GM12878 (cell line): ENCODE measurements around the gene IFIT1. TPM values are rescaled to one million over a fixed set of nuclear protein-coding genes. Genes with fewer than 3 reads are reported as not detected.
"Not testable (repeated sequence)": the region's sequence is repeated elsewhere in the genome, so short reads cannot be mapped to it uniquely, and the experiment has no call there.

Source experiments
- ATAC-seq: fragments of 200-7000 bp; cut with Tn5 transposase; 3 replicates; pipeline ENCODE4 v1.9.1; 2020; ENCODE audit warnings: mild to moderate bottlenecking, moderate library complexity
- BruUV-seq: library from RNA; stranded (reverse); fragments of 400-500 nt; replicated peaks from 2 replicates; lab custom pipeline; 2021; lab: Mats Ljungman, UMichigan
- CTCF ChIA-PET: fragments of 300-600 bp; sonication (Branson Sonifier 250); formaldehyde crosslinking; extraction: SDS; loops from one replicate; lab custom pipeline; 2021; ENCODE audit warnings: inconsistent platforms; lab: Yijun Ruan, JAX
- POLR2A ChIA-PET: fragments of 350-600 bp; formaldehyde crosslinking; extraction: SDS; loops from one replicate; lab custom pipeline; 2021; ENCODE audit warnings: inconsistent platforms; lab: Charles Lee
- RAD21 ChIA-PET: fragments of 300-600 bp; sonication (Branson Sonifier 250); formaldehyde crosslinking; loops from one replicate; lab custom pipeline; 2023; ENCODE audit warnings: antibody characterized with exemption; ENCODE audit not compliant: unreplicated experiment; lab: Charles Lee
- SMC1A ChIA-PET: fragments of 300-600 bp; sonication (Branson Sonifier 250); formaldehyde crosslinking; loops from one replicate; lab custom pipeline; 2023; ENCODE audit not compliant: unreplicated experiment, uncharacterized antibody; lab: Charles Lee
- DNase-seq: peaks from one replicate; pipeline ENCODE4 v3.0.0-alpha.2; 2011; ENCODE audit warnings: low read depth, low spot score
- FAIRE-seq: peaks from 3 replicates; lab custom pipeline; 2011; peaks lifted over from hg19 to GRCh38; lab: Jason Lieb, UNC
- H2AFZ ChIP-seq: 2 replicates; pipeline ENCODE4 v1.6.0; 2011; ENCODE audit warnings: low read depth, low read length, control low read depth; ENCODE audit not compliant: control insufficient read depth
- H3K27ac ChIP-seq: 2 replicates; pipeline ENCODE4 v1.5.1; 2011; ENCODE audit warnings: control low read depth; ENCODE audit not compliant: control insufficient read depth, insufficient read depth
- H3K27me3 ChIP-seq, 2 experiments: replicated peaks in 1 of 2; 2 replicates each; pipeline versions ENCODE4 v1.6.0 to v1.6.1; 2011; ENCODE audit warnings: low read length in 1 of 2; ENCODE audit not compliant: control insufficient read depth in 2 of 2, insufficient read depth in 2 of 2
- H3K36me3 ChIP-seq, 2 experiments: 2 replicates each; pipeline ENCODE4 v1.5.1; 2011; ENCODE audit warnings: low read length in 1 of 2; ENCODE audit not compliant: control insufficient read depth in 2 of 2, insufficient read depth in 2 of 2
- H3K4me1 ChIP-seq: 2 replicates; pipeline ENCODE4 v1.6.1; 2011; ENCODE audit warnings: mild to moderate bottlenecking, low read length, moderate library complexity, mixed read lengths; ENCODE audit not compliant: control insufficient read depth, insufficient read depth
- H3K4me2 ChIP-seq: 2 replicates; pipeline ENCODE4 v1.6.0; 2011; ENCODE audit warnings: control low read depth; ENCODE audit not compliant: control insufficient read depth, insufficient read depth
- H3K4me3 ChIP-seq: fragments of 200-600 bp; sonication (generic); 2 replicates; pipeline ENCODE4 v1.5.1; 2016
- H3K79me2 ChIP-seq: 2 replicates; pipeline ENCODE4 v1.6.0; 2011; ENCODE audit warnings: low read length; ENCODE audit not compliant: control insufficient read depth, insufficient read depth
- H3K9ac ChIP-seq: 2 replicates; pipeline ENCODE4 v1.8.0; 2011; ENCODE audit warnings: low read length, control low read depth, mixed read lengths; ENCODE audit not compliant: control insufficient read depth, insufficient read depth
- H3K9me3 ChIP-seq: replicated peaks from 3 replicates; pipeline ENCODE4 v1.5.1; 2011; ENCODE audit warnings: mild to moderate bottlenecking, low read length; ENCODE audit not compliant: control insufficient read depth, insufficient read depth
- H4K20me1 ChIP-seq: 2 replicates; pipeline ENCODE4 v1.6.0; 2011; ENCODE audit not compliant: control insufficient read depth, insufficient read depth
- MTA3 ChIP-seq: IDR thresholded peaks from 2 replicates; pipeline ENCODE4 v1.6.1; 2012; ENCODE audit warnings: low read length, inconsistent platforms, borderline replicate concordance
- RAD51 ChIP-seq: fragments of 450-650 bp; IDR thresholded peaks from 2 replicates; pipeline ENCODE4 v1.6.1; 2016; ENCODE audit warnings: moderate library complexity, mild to moderate bottlenecking, inconsistent platforms
- TARDBP ChIP-seq: IDR thresholded peaks from 2 replicates; pipeline ENCODE4 v1.6.1; 2016; ENCODE audit warnings: borderline replicate concordance
- YY1 ChIP-seq: IDR thresholded peaks from 2 replicates; pipeline ENCODE4 v1.6.1; 2011; ENCODE audit warnings: low read depth, mild to moderate bottlenecking, low read length
- WGBS: methylation state at CpG from one replicate; pipeline ENCODE4 v1.1.6; 2016; ENCODE audit warnings: low lambda C conversion rate; ENCODE audit not compliant: insufficient replicate concordance, insufficient coverage; ENCODE audit errors: missing lambda C conversion rate; 5-methylcytosine and 5-hydroxymethylcytosine counted together
- in situ Hi-C: fragments of 300-500 bp; cut with MboI; formaldehyde crosslinking; loops from 9 replicates; pipeline ENCODE4 v1.14.3; 2018; ENCODE audit warnings: mixed read lengths
- intact Hi-C: fragments of 100-400 bp; cut with micrococcal nuclease; formaldehyde crosslinking; loops from one replicate; pipeline ENCODE4 v1.14.2; 2022; ENCODE audit not compliant: unreplicated experiment
- polyA plus RNA-seq, 11 experiments: library from polyadenylated mRNA; depleted of rRNA in 4 of 11; unstranded in 6 of 11; stranded (reverse) in 5 of 11; fragments of >200 nt; fragmentation: Nextera tagmentation in 4 of 11; fragmentation: Illumina TruSeq in 1 of 11; extraction: Ambion mirVana in 4 of 11; extraction: Trizol in 1 of 11; gene quantifications; 1 replicate in 1 of 11; 2 replicates in 10 of 11; pipeline versions ENCODE4 v1.2.1 to v1.2.3, GENCODE V29; 2011 to 2016; ENCODE audit warnings: inconsistent platforms in 2 of 11, missing spikeins in 2 of 11, low read depth in 1 of 11
- total RNA-seq, 4 experiments: library from RNA; depleted of rRNA in 3 of 4; stranded (reverse); fragments of >200 nt in 3 of 4; fragmentation: Illumina TruSeq in 1 of 4; extraction: Trizol in 1 of 4; gene quantifications; 2 replicates each; pipeline versions ENCODE4 v1.2.1 to v1.2.3, GENCODE V29; 2013 to 2021

IFIT1 gene
- total and polyA plus RNA-seq, 10 of the 15 experiments (the other 5 are each of a cell fraction or from before 2014, with no cell fraction given) = 13.9 to 37.2 (median 22.3) TPM

DNA sequence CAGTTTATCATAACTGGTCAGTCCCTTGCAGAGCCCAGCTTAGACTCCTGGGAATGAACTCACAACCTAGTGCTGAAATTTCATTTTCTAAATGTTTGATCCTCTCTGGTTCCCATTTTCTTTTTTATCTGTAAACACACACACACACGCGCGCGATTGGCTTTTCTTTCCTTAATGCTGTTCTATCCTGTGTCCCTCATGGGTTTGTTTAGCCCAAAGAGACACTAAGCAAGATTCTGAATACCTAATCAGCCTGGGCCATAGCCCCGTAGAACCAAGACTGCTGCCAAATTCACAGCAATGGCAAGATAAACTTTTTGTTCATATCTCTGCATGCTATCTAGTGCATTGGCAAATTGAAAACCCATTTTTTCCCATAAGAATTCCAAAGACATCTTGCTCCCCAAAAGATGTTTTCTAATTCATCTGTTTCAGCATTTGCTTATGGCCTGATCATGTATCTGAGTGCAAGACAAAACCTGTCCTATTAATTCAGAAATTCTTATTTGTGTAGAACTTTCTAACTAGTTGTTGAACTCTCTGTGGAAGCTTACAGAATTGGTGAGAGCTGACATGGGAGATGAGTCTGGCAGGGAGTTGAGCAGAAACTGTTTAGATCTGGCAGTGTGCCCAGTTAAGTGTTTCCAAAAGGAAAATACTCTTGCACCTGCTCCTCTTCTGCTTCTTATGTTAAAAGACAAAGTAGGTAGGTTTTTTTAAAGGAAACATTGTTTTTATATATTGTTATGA is 1.8 kb upstream of the IFIT1 start:
- Histone ChIP-seq H3K79me2 (peaks cover 21% of the 10 kb centered on the region), H3K4me3 (no peak overlapping the region), H2AFZ (no peak overlapping the region), H3K9ac (no peak overlapping the region), H3K27me3 (no peaks in the 10 kb centered on the region), H4K20me1 (no peaks in the 10 kb centered on the region), H3K4me2 (no peak overlapping the region), H3K4me1 (no peaks in the 10 kb centered on the region; the same call in 1 of the 2 replicates), H3K36me3 (no peaks in the 10 kb centered on the region), H3K9me3 (no peaks in the 10 kb centered on the region; the same call in 2 of the 3 replicates), H3K27ac (no peak overlapping the region)
- SMC1A ChIA-PET = interaction anchor here (4.1 kb wide), 1 partner anchor 28 kb away, joined by 21 read pairs; no protein-coding TSS in a partner anchor
- FAIRE-seq (no peak), DNase-seq (no peak), ATAC-seq (no peak)
- RAD21 ChIA-PET = interaction anchor here (1.5 to 2.3 kb wide), 2 partner anchors 21 to 140 kb away, joined by 4 to 13 read pairs; no protein-coding TSS in a partner anchor
- in situ Hi-C loops (no loop called here), intact Hi-C loops (loop anchor here (10.0 kb wide), 1 partner anchor 396 kb away; the partner anchor contains the start of gene FAS)
- CTCF ChIA-PET = interaction anchor here (0.5 to 8.5 kb wide), 6 partner anchors 21 to 194 kb away, joined by 3 to 97 read pairs (median 4); partner anchors contain the start of gene LIPA
- no TSS peak for BruUV-seq
- TF ChIP-seq TARDBP (no peak), MTA3 (no peak), RAD51 (no peak), YY1 (no peak)
- WGBS = 87% methylated on average over 5 of the region's 5 CpGs
- POLR2A ChIA-PET = interaction anchor here (0.7 kb wide), 1 partner anchor 142 kb away, joined by 3 read pairs; no protein-coding TSS in a partner anchor

DNA sequence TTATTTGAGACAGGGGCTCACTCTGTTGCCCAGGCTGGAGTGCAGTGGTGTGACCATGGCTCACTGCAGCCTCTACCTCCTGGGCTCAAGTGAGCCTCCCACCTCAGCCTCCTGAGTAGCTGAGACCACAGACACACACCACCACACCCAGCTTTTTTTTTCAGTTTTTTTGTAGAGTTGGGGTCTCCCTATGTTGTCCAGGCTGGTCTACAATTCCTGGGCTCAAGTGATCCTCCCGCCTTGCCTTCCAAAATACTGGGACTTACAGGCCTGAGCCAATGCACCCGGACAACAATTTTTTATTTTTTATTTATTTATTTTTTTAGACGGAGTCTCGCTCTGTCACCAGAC is 1.2 kb upstream of the IFIT1 start:
- SMC1A ChIA-PET = interaction anchor here (1.7 to 4.1 kb wide), 2 partner anchors 27 to 81 kb away, joined by 6 to 21 read pairs; no protein-coding TSS in a partner anchor

More for the DNA sequence above, 1.2 kb upstream of the IFIT1 start:
- H3K4me2 ChIP-seq, DNase-seq, H3K27ac ChIP-seq, H4K20me1 ChIP-seq, BruUV-seq, H2AFZ ChIP-seq, FAIRE-seq, H3K36me3 ChIP-seq, RAD21 ChIA-PET, H3K4me1 ChIP-seq, H3K9me3 ChIP-seq, H3K9ac ChIP-seq, H3K27me3 ChIP-seq, ATAC-seq, H3K4me3 ChIP-seq, in situ Hi-C loops: not testable (repeated sequence)
- 98% methylated on average over 4 of the region's 4 CpGs for WGBS
- intact Hi-C loops = loop anchor here (10.0 kb wide), 1 partner anchor 396 kb away; the partner anchor contains the start of gene FAS
- ChIA-PET CTCF (interaction anchor here (0.5 to 8.5 kb wide), 5 partner anchors 22 to 194 kb away, joined by 3 to 97 read pairs (median 6); no protein-coding TSS in a partner anchor), POLR2A (interaction anchor here (0.7 to 3.3 kb wide), 2 partner anchors 23 to 142 kb away, joined by 3 to 18 read pairs; partner anchors contain the start of gene IFIT5)
- peaks cover 21% of the 10 kb centered on the region for H3K79me2 ChIP-seq
